GM11168 (cell line): ENCODE results near the gene AP1M1.
"Not testable (repeated sequence)": the region's sequence is repeated elsewhere in the genome, so short reads cannot be mapped to it uniquely, and the experiment has no call there.

Experiments used
- in situ Hi-C: fragments of 300-500 bp; cut with MboI; formaldehyde crosslinking; loops from one replicate; pipeline ENCODE4 v1.12.0; 2022; ENCODE audit warnings: low sequenced_read_pairs; ENCODE audit not compliant: unreplicated experiment

The AP1M1 gene

GRCh38 chr19:16258440-16258903 is 60.8 kb downstream of the AP1M1 start:
- in situ Hi-C loops: no loop called here

GRCh38 chr19:16259385-16260159 is 61.9 kb downstream of the AP1M1 start:
- in situ Hi-C loops: no loop called here

- in situ Hi-C loops: no loop called here
Measured at GRCh38 chr19:16260160-16260811, 62.6 kb downstream of the AP1M1 start.

GRCh38 chr19:16260812-16261161 is 63.1 kb downstream of the AP1M1 start:
- in situ Hi-C loops: no loop called here

GRCh38 chr19:16261584-16262368 is 64.1 kb downstream of the AP1M1 start:
- in situ Hi-C loops: no loop called here

GRCh38 chr19:16262618-16263017 is 64.9 kb downstream of the AP1M1 start:
- in situ Hi-C loops: no loop called here

- in situ Hi-C loops: no loop called here
Measured at GRCh38 chr19:16263141-16263761, 65.5 kb downstream of the AP1M1 start.

- in situ Hi-C loops: no loop called here
Measured at GRCh38 chr19:16265205-16265604, 67.5 kb downstream of the AP1M1 start.

- in situ Hi-C loops: no loop called here
Measured at GRCh38 chr19:16265890-16266585, 68.3 kb downstream of the AP1M1 start.

GRCh38 chr19:16266586-16266942 is 68.9 kb downstream of the AP1M1 start:
- in situ Hi-C loops: no loop called here

- in situ Hi-C loops: no loop called here
Measured at GRCh38 chr19:16268676-16269319, 71.1 kb downstream of the AP1M1 start.

GRCh38 chr19:16272945-16273344 is 75.2 kb downstream of the AP1M1 start:
- in situ Hi-C loops: no loop called here

GRCh38 chr19:16274447-16274846 is 76.7 kb downstream of the AP1M1 start:
- in situ Hi-C loops: no loop called here

GRCh38 chr19:16280306-16280705 is 82.6 kb downstream of the AP1M1 start:
- in situ Hi-C loops: no loop called here

- in situ Hi-C loops: no loop called here
Measured at GRCh38 chr19:16281743-16282142, 84.0 kb downstream of the AP1M1 start.

- in situ Hi-C loops: no loop called here
Measured at GRCh38 chr19:16283210-16284061, 85.7 kb downstream of the AP1M1 start.

- in situ Hi-C loops: no loop called here
Measured at GRCh38 chr19:16284505-16284904, 86.8 kb downstream of the AP1M1 start.

GRCh38 chr19:16285079-16285478 is 87.4 kb downstream of the AP1M1 start:
- in situ Hi-C loops: not testable (repeated sequence)
